ENCODE results near the gene ABLIM1. TPM values are rescaled to one million over a fixed set of nuclear protein-coding genes. Genes with fewer than 3 reads are reported as not detected.

The ABLIM1 gene
- total RNA-seq, 4 donors from 2014 or later = 56.9 to 108 (median 96.1) TPM

DNA sequence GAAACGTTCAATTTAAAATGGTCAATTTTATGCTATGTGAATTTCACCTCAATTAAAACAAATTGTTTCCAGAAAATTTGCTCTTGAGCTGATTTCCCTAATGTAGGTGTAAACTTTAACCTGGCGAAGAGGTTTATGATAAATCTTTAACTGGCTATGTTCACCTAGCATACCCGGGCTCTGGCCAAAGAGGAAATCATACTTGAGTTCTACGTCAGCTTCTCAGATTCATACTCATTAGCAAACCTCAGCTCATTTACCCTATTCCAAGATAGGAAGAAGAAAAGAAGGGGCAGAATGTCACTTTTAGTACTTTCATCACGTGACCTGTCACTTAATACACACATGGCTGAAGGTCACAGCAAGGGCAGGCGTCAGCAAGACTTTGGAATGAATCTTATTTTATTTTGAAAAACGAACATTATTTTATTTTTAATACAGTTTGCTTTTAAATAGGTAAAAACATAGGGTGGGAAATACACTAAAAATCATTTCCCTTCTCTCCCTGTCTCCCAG is 97.0 kb downstream of the ABLIM1 start:
- 55 to 62% methylated on average over 6 to 7 of the region's 7 CpGs for WGBS, 2 donors (ENCODE audit: low coverage in 1 of 2)
- Histone ChIP-seq H3K36me3 (no peaks in the 10 kb centered on the region), H3K9me3 (no peaks in the 10 kb centered on the region), H3K27ac (no peak overlapping the region), H3K4me1 (peaks cover 0 to 4% (median 2%) of the 10 kb centered on the region in 4 donors), H3K27me3 (no peaks in the 10 kb centered on the region), H3K4me3 (no peak overlapping the region)
- intact Hi-C loops (cut with DNase I; ENCODE audit: low total_unique reads) = no loop called here
- no peak for DNase-seq
- in situ Hi-C loops (cut with MboI; ENCODE audit: low pct_ligation_motif_present in 1 of 4, low pct_unique_long_range_greater_than_20kb in 1 of 4, low sequenced_read_pairs in 3 of 4) = no loop called here
- TF ChIP-seq, protein P1, sequence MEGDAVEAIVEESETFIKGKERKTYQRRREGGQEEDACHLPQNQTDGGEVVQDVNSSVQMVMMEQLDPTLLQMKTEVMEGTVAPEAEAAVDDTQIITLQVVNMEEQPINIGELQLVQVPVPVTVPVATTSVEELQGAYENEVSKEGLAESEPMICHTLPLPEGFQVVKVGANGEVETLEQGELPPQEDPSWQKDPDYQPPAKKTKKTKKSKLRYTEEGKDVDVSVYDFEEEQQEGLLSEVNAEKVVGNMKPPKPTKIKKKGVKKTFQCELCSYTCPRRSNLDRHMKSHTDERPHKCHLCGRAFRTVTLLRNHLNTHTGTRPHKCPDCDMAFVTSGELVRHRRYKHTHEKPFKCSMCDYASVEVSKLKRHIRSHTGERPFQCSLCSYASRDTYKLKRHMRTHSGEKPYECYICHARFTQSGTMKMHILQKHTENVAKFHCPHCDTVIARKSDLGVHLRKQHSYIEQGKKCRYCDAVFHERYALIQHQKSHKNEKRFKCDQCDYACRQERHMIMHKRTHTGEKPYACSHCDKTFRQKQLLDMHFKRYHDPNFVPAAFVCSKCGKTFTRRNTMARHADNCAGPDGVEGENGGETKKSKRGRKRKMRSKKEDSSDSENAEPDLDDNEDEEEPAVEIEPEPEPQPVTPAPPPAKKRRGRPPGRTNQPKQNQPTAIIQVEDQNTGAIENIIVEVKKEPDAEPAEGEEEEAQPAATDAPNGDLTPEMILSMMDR (IDR thresholded peaks at IDR 0.05) = no peak
- TF ChIP-seq POLR2A (IDR thresholded peaks at IDR 0.05) = no peak
- TF ChIP-seq POLR2AphosphoS5 (IDR thresholded peaks at IDR 0.05) = no peak
- TF ChIP-seq EP300 (IDR thresholded peaks at IDR 0.05; ENCODE audit: low read depth) = no peak

DNA sequence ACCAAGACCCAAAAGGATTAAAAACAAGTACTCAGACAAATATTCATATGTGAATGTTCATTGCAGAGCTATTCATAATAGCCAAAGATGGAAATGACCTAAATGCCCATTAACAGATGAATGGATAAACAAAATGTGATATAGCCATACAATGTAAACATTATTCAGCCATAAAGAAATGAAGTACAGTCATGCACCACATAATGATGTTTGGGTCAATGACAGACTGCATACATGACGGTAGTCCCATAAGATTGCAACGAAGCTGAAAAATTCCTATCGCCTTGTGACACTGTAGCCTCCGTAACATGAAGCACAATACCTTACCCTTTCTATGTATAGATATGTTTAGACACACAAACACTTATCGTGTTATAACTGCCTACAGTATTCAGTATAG is 97.9 kb downstream of the ABLIM1 start:
- 74 to 86% methylated on average over 3 to 5 of the region's 5 CpGs for WGBS, 2 donors (ENCODE audit: low coverage in 1 of 2)
- intact Hi-C loops (cut with DNase I; ENCODE audit: low total_unique reads) = no loop called here

DNA sequence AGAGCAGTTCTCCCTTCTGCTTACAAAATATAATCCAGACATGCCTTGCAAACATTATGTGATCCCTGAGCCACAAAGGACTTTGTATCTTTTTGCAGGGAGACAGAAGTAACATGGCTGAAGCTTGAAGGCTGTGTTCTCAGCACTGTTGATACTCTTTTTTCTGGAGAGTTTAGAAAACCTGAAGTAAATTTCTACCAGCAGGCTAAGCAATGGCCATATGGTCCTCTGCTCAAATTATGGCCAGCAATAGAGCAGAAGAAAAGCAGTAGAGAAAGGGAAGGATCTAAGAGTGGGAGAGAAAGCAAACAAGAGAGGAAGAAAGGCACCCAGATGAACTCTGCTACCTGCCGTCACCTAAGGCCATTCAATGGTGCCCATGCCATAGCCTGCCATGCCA is 98.4 kb downstream of the ABLIM1 start:
- Histone ChIP-seq H3K36me3 (no peaks in the 10 kb centered on the region), H3K4me1 (peaks cover 0 to 4% (median 2%) of the 10 kb centered on the region in 4 donors), H3K27ac (no peak overlapping the region), H3K27me3 (no peaks in the 10 kb centered on the region), H3K4me3 (no peak overlapping the region), H3K9me3 (no peaks in the 10 kb centered on the region)
- in situ Hi-C loops (cut with MboI; ENCODE audit: low pct_ligation_motif_present in 1 of 4, low pct_unique_long_range_greater_than_20kb in 1 of 4, low sequenced_read_pairs in 3 of 4) = loop anchor here in 3 of 4 donors (10.0 kb wide), 2 partner anchors 135 to 225 kb away; no protein-coding TSS in a partner anchor
- 75 to 100% methylated on average over 1 of the region's 1 CpG for WGBS, 2 donors (ENCODE audit: low coverage in 1 of 2)
- TF ChIP-seq, protein P1 (IDR thresholded peaks at IDR 0.05) = no peak
- no peak for TF ChIP-seq POLR2AphosphoS5 (IDR thresholded peaks at IDR 0.05)
- no peak for TF ChIP-seq POLR2A (IDR thresholded peaks at IDR 0.05)
- TF ChIP-seq EP300 (IDR thresholded peaks at IDR 0.05; ENCODE audit: low read depth) = no peak
- intact Hi-C loops (cut with DNase I; ENCODE audit: low total_unique reads) = no loop called here
- DNase-seq = no peak

More for the DNA sequence above, 97.9 kb downstream of the ABLIM1 start:
- TF ChIP-seq, protein P1 (IDR thresholded peaks at IDR 0.05) = no peak
- TF ChIP-seq POLR2AphosphoS5 (IDR thresholded peaks at IDR 0.05) = no peak
- TF ChIP-seq EP300 (IDR thresholded peaks at IDR 0.05; ENCODE audit: low read depth) = no peak
- TF ChIP-seq POLR2A (IDR thresholded peaks at IDR 0.05) = no peak
- H3K27me3 ChIP-seq = no peaks in the 10 kb centered on the region
- DNase-seq = no peak
- no peaks in the 10 kb centered on the region for H3K36me3 ChIP-seq
- no peak overlapping the region for H3K4me3 ChIP-seq
- no peak overlapping the region for H3K27ac ChIP-seq
- in situ Hi-C loops (cut with MboI; ENCODE audit: low pct_ligation_motif_present in 1 of 4, low pct_unique_long_range_greater_than_20kb in 1 of 4, low sequenced_read_pairs in 3 of 4) = no loop called here
- H3K4me1 ChIP-seq = peaks cover 0 to 4% (median 2%) of the 10 kb centered on the region in 4 donors
- no peaks in the 10 kb centered on the region for H3K9me3 ChIP-seq

DNA sequence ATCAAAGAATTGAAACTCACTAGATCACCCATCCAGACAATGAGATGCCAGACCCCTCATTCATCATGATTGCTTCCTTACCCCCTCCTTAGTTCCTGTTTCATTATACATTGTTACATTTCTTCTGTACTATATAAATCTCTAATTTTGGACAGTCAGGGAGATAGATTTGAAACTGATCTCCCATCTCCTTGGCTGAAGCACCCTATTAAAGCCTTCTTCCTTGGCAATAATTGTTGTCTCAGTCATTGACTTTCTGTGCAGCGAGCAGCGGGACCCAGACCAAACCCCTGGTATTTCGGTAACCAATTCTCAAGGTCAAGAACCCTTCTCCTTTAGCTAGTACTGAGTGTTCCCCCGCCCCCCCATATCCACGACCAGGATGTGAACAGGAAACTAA is 100.2 kb downstream of the ABLIM1 start:
- TF ChIP-seq POLR2A (IDR thresholded peaks at IDR 0.05) (no peak), EP300 (IDR thresholded peaks at IDR 0.05; ENCODE audit: low read depth) (no peak), POLR2AphosphoS5 (IDR thresholded peaks at IDR 0.05) (no peak)
- TF ChIP-seq, protein P1 (IDR thresholded peaks at IDR 0.05) = no peak
- WGBS, 2 donors (ENCODE audit: low coverage in 1 of 2) = 96 to 100% methylated on average over 3 to 5 of the region's 5 CpGs
- no peak overlapping the region for H3K27ac ChIP-seq
- H3K36me3 ChIP-seq = no peaks in the 10 kb centered on the region
- intact Hi-C loops (cut with DNase I; ENCODE audit: low total_unique reads) = no loop called here
- no peaks in the 10 kb centered on the region for H3K27me3 ChIP-seq
- in situ Hi-C loops (cut with MboI; ENCODE audit: low pct_ligation_motif_present in 1 of 4, low pct_unique_long_range_greater_than_20kb in 1 of 4, low sequenced_read_pairs in 3 of 4) = loop anchor here in 3 of 4 donors (10.0 kb wide), 2 partner anchors 137 to 227 kb away; no protein-coding TSS in a partner anchor
- no peaks in the 10 kb centered on the region for H3K9me3 ChIP-seq
- no peak for DNase-seq
- no peak overlapping the region for H3K4me3 ChIP-seq
- H3K4me1 ChIP-seq = peaks cover 0 to 4% (median 2%) of the 10 kb centered on the region in 4 donors

Measured in transverse colon (tissue), 4 donors.